HL-60 (cell line): ENCODE results near the gene TMC8.

Experiments used
- DNase-seq, 2 experiments: peaks; one replicate each; pipeline ENCODE4 v3.0.0-alpha.2; 2010 to 2020; ENCODE audit warnings: low read depth in 1 of 2, low spot score in 1 of 2
- H3K27ac ChIP-seq: fragments of 250-450 bp; sonication (Bioruptor Pico); replicated peaks from 2 replicates; pipeline ENCODE4 v1.5.1; 2020; ENCODE audit warnings: mild to moderate bottlenecking, moderate library complexity
- H3K27me3 ChIP-seq: fragments of 250-450 bp; sonication (Bioruptor Pico); 2 replicates; pipeline ENCODE4 v1.5.1; 2021; ENCODE audit warnings: mild to moderate bottlenecking, moderate library complexity; ENCODE audit not compliant: insufficient read depth, poor library complexity, severe bottlenecking
- H3K4me3 ChIP-seq: replicated peaks from 2 replicates; pipeline ENCODE4 v1.5.1; 2011; ENCODE audit warnings: mild to moderate bottlenecking, control low read depth, low read length; ENCODE audit not compliant: insufficient read depth
- CTCF ChIP-seq: IDR thresholded peaks from one replicate; pipeline ENCODE4 v1.5.1; 2011; ENCODE audit warnings: low read length, control low read depth, inconsistent platforms; ENCODE audit not compliant: insufficient read depth
- GABPA ChIP-seq: IDR thresholded peaks from 2 replicates; pipeline ENCODE4 v1.6.1; 2012; ENCODE audit warnings: low read depth
- POLR2AphosphoS5 ChIP-seq: IDR thresholded peaks from 2 replicates; pipeline ENCODE4 v1.6.1; 2012; ENCODE audit warnings: low read depth
- REST ChIP-seq: IDR thresholded peaks from 2 replicates; pipeline ENCODE4 v1.6.1; 2012; ENCODE audit warnings: low read depth; ENCODE audit not compliant: insufficient replicate concordance
- SPI1 ChIP-seq: IDR thresholded peaks from 2 replicates; pipeline ENCODE4 v1.6.1; 2012; ENCODE audit warnings: low read depth, mild to moderate bottlenecking, borderline replicate concordance

TMC8 gene

GRCh38 chr17:78159575-78160158 lies 29.1 kb downstream of the TMC8 start:
- peak; percentile 69 to 83 for DNase-seq
- Histone ChIP-seq H3K27me3 (no peaks in the 10 kb centered on the region), H3K27ac (peak overlapping the region; percentile 71), H3K4me3 (no peak overlapping the region)
- TF ChIP-seq POLR2AphosphoS5: peak; percentile 50; the same call in 1 of the 2 replicates
- no peak for TF ChIP-seq REST

DNA sequence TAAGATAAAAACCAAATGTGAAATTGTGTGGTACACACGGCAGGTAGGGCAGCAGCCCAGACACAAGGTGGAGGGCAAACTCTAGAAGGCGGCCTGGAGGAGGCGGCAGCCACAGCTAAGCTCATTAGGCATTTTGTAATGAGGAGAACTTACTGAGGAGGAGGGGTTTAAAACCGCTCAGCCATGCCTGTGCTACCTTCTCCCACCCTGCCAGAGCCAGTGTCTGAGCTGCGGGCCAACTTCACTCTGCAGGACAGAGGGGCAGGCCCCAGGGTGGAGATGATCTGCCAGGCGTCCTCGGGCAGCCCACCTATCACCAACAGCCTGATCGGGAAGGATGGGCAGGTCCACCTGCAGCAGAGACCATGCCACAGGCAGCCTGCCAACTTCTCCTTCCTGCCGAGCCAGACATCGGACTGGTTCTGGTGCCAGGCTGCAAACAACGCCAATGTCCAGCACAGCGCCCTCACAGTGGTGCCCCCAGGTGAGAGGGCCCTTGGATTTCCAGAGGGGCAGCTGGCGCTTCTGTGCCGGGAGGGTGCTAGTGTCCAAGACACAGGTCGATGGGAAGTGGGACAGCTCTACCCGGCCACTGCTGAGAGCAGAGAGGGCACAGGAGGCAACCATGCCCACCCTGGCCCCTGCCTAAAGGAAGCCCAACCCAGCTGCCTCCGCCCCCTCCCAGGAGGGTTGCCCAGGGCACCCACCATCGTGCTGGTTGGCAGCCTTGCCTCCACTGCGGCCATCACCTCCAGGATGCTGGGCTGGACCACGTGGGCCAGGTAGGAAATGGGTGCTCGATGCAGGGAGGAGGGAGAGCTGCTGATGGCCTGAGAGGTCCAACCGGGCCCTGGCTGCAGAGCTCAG lies 33.5 kb downstream of the TMC8 start:
- Histone ChIP-seq H3K4me3 (no peak overlapping the region), H3K27me3 (no peaks in the 10 kb centered on the region), H3K27ac (no peak overlapping the region)
- no peak for DNase-seq
- TF ChIP-seq GABPA (no peak), CTCF (no peak), REST (no peak), SPI1 (no peak), POLR2AphosphoS5 (no peak)

DNA sequence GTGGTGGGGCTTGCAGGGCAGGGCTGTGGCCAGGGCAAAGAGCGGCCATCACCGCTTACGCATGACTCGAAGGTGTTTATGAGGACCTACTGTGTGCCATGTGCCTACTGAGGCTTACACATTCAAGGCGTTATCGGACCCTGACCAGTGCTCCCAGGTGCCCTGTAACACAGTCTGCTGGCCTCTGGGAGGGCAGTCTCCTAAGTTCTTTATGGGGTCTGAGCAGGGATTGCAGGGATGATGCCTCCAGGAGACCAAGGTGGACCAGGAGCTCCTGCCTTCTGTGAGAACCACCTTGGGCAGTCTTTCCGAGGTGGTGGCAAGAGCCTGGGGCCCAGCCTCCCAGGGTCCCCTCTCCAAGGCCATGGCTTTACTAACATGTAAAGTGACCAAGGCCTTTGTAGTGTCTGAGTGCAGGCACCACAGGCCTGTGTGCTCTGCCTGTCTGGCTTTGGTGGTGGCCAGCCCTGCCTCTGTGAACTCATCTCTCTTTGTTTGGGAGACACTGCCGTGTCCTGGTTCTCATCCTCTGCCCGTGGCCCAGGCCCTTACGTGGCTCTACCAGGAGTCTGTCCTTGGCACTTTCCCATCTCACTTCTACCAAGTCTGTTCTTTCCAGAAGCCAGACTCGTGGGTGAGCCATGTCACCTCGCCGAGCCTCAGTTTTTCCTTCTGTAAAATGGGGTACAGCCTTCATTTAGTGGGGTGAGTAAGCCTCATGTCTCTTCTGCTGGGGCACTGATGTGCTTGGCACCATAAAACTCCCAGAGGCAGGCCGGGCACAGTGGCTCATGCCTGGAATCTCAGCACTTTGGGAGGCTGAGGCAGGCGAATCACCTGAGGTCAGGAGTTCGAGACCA lies 34.4 kb downstream of the TMC8 start:
- no peak for TF ChIP-seq REST
- TF ChIP-seq GABPA: no peak
- no peak for TF ChIP-seq SPI1
- TF ChIP-seq CTCF: no peak
- no peak for TF ChIP-seq POLR2AphosphoS5
- H3K27ac ChIP-seq: no peak overlapping the region
- DNase-seq: no peak
- no peaks in the 10 kb centered on the region for H3K27me3 ChIP-seq
- no peak overlapping the region for H3K4me3 ChIP-seq
